OCI-LY3 (cell line): ENCODE results near the gene NPY5R.

ENCODE experiments used
- H2AFZ ChIP-seq: fragments of 200-600, 300-600 bp; shearing (Covaris generic); 2 replicates; pipeline ENCODE4 v1.6.0; 2014; ENCODE audit warnings: antibody characterized with exemption, low read depth, low read length
- H3K27ac ChIP-seq: fragments of 200-600, 300-600 bp; sonication (generic); 2 replicates; pipeline ENCODE4 v1.5.1; 2014; ENCODE audit warnings: mild to moderate bottlenecking, low read length, moderate library complexity, mixed read lengths
- H3K27me3 ChIP-seq: fragments of 200-600, 300-600 bp; sonication (generic); 2 replicates; pipeline ENCODE4 v1.6.1; 2014; ENCODE audit warnings: low read depth, low read length, mixed read lengths
- H3K36me3 ChIP-seq: fragments of 200-600, 300-600 bp; sonication (generic); replicated peaks from 2 replicates; pipeline ENCODE3; 2014; ENCODE audit warnings: low read depth, low read length, mixed read lengths
- H3K4me1 ChIP-seq: fragments of 300-600, 200-600 bp; sonication (generic); 2 replicates; pipeline ENCODE4 v1.6.1; 2014; ENCODE audit warnings: low read length, mixed read lengths
- H3K4me2 ChIP-seq: fragments of 200-600, 300-600 bp; sonication (generic); 2 replicates; pipeline ENCODE4 v1.6.1; 2014; ENCODE audit warnings: low read length, mixed read lengths
- H3K4me3 ChIP-seq: fragments of 300-600, 200-600 bp; sonication (generic); 2 replicates; pipeline ENCODE4 v1.5.1; 2014; ENCODE audit warnings: antibody characterized with exemption, mild to moderate bottlenecking, low read length, moderate library complexity
- H3K79me2 ChIP-seq: fragments of 300-600, 200-600 bp; shearing (Covaris generic); 2 replicates; pipeline ENCODE4 v1.6.1; 2014; ENCODE audit warnings: mild to moderate bottlenecking, low read length, mixed read lengths
- H3K9ac ChIP-seq: fragments of 300-600, 200-600 bp; shearing (Covaris generic); 2 replicates; pipeline ENCODE4 v1.6.0; 2014; ENCODE audit warnings: mild to moderate bottlenecking, low read length, moderate library complexity
- H3K9me3 ChIP-seq: fragments of 200-600, 300-600 bp; shearing (Covaris generic); 2 replicates; pipeline ENCODE4 v1.6.1; 2014; ENCODE audit warnings: low read length, mixed read lengths; ENCODE audit not compliant: insufficient read depth
- H4K20me1 ChIP-seq: fragments of 200-600, 300-600 bp; sonication (generic); 2 replicates; pipeline ENCODE4 v1.6.1; 2016; ENCODE audit warnings: low read length, mixed read lengths; ENCODE audit not compliant: insufficient read depth
- CTCF ChIP-seq: fragments of 200-600, 300-600 bp; sonication (generic); IDR thresholded peaks from 2 replicates; pipeline ENCODE4 v1.5.1; 2014; ENCODE audit warnings: antibody characterized with exemption, low read length, low read depth
- EZH2phosphoT487 ChIP-seq: fragments of 200-600 bp; shearing (Covaris generic); IDR thresholded peaks from 2 replicates; pipeline ENCODE4 v1.6.1; 2018; ENCODE audit warnings: antibody characterized with exemption, mixed run types, low read depth

The NPY5R gene

DNA sequence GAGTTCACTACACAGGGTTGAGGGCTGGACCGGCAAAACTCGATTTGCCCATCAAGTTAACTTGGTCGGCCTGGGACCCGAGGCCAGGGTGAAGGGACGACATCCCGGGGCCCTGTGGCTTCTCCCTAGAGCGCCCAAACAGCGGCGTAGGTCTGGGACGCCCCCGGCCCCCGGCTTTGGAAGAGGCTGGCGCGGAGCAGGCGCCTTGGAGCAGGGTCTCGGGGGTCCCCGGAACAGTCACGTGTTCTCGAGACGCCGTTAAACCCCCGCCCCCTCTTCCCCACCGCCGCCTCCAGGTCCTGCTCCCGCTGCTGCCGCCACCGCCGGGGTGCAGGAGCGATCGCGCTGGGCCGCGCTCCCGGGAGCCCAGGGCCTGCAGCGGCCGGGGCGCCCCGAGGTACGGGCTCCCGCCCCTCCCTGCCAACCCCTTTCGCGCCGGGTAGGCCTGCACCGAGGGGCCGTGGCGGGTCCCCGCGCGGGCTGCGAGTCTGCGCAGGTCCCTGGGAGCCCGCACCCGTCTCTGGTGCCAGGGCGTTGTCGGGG is at the start of gene NPY5R:
NPY5R (plus strand) TSS at position 289 of the 543 bp plus-strand sequence. CDS start 6,382 bp downstream, outside the sequence.
- TF ChIP-seq CTCF (no peak), EZH2phosphoT487 (no peak)
- Histone ChIP-seq H4K20me1 (no peaks in the 10 kb centered on the region), H3K27ac (no peak within 1 kb of the TSS), H3K36me3 (no peaks in the 10 kb centered on the region), H3K4me3 (no peak within 1 kb of the TSS), H3K4me1 (no peaks in the 10 kb centered on the region), H3K4me2 (no peak within 1 kb of the TSS), H3K27me3 (no peaks in the 10 kb centered on the region), H2AFZ (no peak within 1 kb of the TSS), H3K9me3 (no peaks in the 10 kb centered on the region), H3K9ac (no peak within 1 kb of the TSS), H3K79me2 (no peaks in the 10 kb centered on the region)

DNA sequence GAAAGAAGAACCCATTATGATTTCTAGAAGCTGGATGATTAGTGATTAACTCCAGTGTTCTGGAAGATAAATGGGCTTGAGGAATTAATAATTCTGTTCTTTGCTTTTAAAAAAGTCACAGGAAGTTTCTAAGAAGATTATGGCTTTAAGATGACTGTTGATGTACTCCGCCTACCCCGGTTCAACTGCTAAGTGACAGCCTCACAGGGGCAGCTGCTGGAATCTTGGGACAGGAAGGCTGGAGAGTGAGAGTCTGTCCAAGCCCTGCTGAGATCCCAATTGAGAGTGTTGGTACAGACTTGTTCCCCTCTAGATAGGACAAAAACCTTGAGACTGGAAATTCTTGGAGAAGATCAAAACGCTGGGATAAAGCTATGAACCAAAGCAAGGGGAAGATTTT is 48.6 kb upstream of the NPY5R start:
- no peaks in the 10 kb centered on the region for H4K20me1 ChIP-seq

GRCh38 chr4:163300445-163300844 is 43.2 kb upstream of the NPY5R start:
- Histone ChIP-seq H2AFZ (no peak overlapping the region), H4K20me1 (no peaks in the 10 kb centered on the region)

More for the DNA sequence above, 48.6 kb upstream of the NPY5R start:
- no peak for TF ChIP-seq CTCF
- TF ChIP-seq EZH2phosphoT487, result no peak
- no peaks in the 10 kb centered on the region for H3K9me3 ChIP-seq
- no peaks in the 10 kb centered on the region for H3K79me2 ChIP-seq
- no peak overlapping the region for H3K9ac ChIP-seq
- H3K27me3 ChIP-seq, result no peaks in the 10 kb centered on the region
- H3K4me3 ChIP-seq, result no peak overlapping the region
- no peaks in the 10 kb centered on the region for H3K36me3 ChIP-seq
- no peak overlapping the region for H3K27ac ChIP-seq
- H3K4me1 ChIP-seq, result no peaks in the 10 kb centered on the region
- H3K4me2 ChIP-seq, result no peak overlapping the region
- H2AFZ ChIP-seq, result no peak overlapping the region

DNA sequence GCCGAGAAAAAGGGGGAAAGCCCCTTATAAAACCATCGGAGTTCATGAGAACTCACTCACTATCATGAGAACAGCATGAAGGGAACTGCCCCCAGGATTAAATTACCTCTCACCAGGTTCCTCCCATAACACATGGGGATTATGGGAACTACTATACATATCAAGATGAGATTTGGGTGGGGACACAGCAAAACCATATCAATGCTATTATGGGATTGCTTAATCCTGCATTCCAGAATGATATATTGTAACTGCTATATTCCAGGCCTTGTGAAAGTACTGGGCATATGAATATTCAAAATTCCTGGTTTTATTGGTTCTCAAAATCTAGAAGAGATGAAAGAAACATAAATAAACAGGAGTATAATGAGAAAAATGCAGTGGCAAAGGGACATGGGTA is 40.6 kb upstream of the NPY5R start:
- H4K20me1 ChIP-seq, result no peaks in the 10 kb centered on the region
- no peaks in the 10 kb centered on the region for H3K36me3 ChIP-seq
- no peak overlapping the region for H3K4me3 ChIP-seq
- H3K27ac ChIP-seq, result no peak overlapping the region
- no peak overlapping the region for H3K9ac ChIP-seq
- H3K9me3 ChIP-seq, result no peaks in the 10 kb centered on the region
- TF ChIP-seq CTCF (no peak), EZH2phosphoT487 (no peak)
- H3K79me2 ChIP-seq, result no peaks in the 10 kb centered on the region
- no peaks in the 10 kb centered on the region for H3K4me1 ChIP-seq
- H3K27me3 ChIP-seq, result no peaks in the 10 kb centered on the region
- no peak overlapping the region for H3K4me2 ChIP-seq
- H2AFZ ChIP-seq, result no peak overlapping the region

More at GRCh38 chr4:163300445-163300844, 43.2 kb upstream of the NPY5R start:
- TF ChIP-seq CTCF (no peak), EZH2phosphoT487 (no peak)
- Histone ChIP-seq H3K79me2 (no peaks in the 10 kb centered on the region), H3K9me3 (no peaks in the 10 kb centered on the region), H3K36me3 (no peaks in the 10 kb centered on the region), H3K9ac (no peak overlapping the region), H3K4me1 (no peaks in the 10 kb centered on the region), H3K4me3 (no peak overlapping the region), H3K27me3 (no peaks in the 10 kb centered on the region), H3K27ac (no peak overlapping the region), H3K4me2 (no peak overlapping the region)
